GM20000 (cell line): ENCODE data around the gene CACNA1F.

ENCODE experiments used
- DNase-seq: peaks from one replicate; pipeline ENCODE4 v3.0.0; 2012; ENCODE audit warnings: low spot score
- TF ChIP-seq, protein P1 (sequence below): IDR thresholded peaks from 2 replicates; pipeline ENCODE4 v1.5.1; 2012; ENCODE audit warnings: mild to moderate bottlenecking, control low read depth; ENCODE audit errors: extremely low read depth, missing control alignments

The CACNA1F gene

GRCh38 chrX:49250066-49250465, 16.9 kb upstream of the CACNA1F start:
- no peak for DNase-seq
- TF ChIP-seq, protein P1, sequence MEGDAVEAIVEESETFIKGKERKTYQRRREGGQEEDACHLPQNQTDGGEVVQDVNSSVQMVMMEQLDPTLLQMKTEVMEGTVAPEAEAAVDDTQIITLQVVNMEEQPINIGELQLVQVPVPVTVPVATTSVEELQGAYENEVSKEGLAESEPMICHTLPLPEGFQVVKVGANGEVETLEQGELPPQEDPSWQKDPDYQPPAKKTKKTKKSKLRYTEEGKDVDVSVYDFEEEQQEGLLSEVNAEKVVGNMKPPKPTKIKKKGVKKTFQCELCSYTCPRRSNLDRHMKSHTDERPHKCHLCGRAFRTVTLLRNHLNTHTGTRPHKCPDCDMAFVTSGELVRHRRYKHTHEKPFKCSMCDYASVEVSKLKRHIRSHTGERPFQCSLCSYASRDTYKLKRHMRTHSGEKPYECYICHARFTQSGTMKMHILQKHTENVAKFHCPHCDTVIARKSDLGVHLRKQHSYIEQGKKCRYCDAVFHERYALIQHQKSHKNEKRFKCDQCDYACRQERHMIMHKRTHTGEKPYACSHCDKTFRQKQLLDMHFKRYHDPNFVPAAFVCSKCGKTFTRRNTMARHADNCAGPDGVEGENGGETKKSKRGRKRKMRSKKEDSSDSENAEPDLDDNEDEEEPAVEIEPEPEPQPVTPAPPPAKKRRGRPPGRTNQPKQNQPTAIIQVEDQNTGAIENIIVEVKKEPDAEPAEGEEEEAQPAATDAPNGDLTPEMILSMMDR, result no peak

DNA sequence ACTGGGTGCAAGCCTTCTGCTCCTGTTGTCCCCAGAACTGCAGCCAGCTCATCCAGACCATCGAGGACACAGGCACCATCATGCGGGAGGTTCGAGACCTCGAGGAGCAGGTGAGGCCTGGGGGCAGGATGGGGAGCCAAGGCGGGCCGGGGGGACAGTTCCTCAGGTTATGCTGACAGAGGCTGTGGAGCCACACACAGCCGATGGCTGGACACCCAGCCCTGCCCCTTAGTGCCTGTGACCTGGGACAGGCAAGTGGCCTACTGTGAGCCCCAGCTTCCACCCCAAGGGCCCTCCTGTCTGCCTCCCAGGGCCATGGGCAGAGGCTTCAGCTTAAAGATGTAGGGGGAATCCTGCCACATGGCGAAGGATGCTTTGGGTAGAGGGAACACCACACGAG, 16.5 kb upstream of the CACNA1F start:
- TF ChIP-seq, protein P1, result no peak

GRCh38 chrX:49249071-49249470, 15.9 kb upstream of the CACNA1F start:
- no peak for DNase-seq
- TF ChIP-seq, protein P1, result no peak

More for the DNA sequence above, 16.5 kb upstream of the CACNA1F start:
- DNase-seq, result no peak

GRCh38 chrX:49247916-49248811, 15.0 kb upstream of the CACNA1F start:
- no peak for DNase-seq
- TF ChIP-seq, protein P1, result no peak

DNA sequence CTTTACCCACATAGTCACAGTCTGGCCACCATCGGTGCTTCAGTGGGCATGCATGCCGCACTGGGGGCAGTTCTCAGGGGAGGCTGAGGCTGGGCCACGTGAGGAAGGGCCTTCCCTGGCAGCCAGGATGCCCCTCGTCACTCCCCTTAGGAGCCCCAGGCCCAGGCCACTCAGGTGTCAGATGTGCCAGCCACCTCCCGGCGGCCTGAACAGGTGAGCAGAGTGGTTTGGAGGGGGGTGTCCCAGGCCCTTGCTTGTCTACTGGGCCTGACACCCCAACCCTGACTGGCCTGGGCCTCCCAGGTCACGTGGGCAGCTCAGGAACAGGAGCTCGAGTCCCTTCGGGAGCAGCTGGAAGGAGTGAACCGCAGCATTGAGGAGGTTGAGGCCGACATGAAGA, 14.2 kb upstream of the CACNA1F start:
- no peak for DNase-seq
- TF ChIP-seq, protein P1, result no peak

DNA sequence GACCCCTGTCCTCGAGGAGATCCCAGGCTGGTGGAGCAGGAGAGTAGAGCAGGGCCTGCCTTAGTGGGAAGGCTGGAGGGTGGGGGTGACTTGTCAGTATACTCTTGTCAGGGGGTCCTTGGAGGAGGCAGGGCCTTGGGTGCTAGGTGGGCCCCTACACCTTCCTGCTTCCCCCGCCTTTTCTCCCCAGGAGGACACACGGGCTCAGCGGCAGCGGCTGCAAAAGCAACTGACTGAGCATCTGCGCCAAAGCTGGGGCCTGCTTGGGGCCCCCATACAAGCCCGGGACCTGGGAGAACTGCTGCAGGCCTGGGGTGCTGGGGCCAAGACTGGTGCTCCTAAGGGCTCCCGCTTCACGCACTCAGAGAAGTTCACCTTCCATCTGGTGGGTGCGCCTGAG, 13.4 kb upstream of the CACNA1F start:
- TF ChIP-seq, protein P1, result no peak
- DNase-seq, result no peak

DNA sequence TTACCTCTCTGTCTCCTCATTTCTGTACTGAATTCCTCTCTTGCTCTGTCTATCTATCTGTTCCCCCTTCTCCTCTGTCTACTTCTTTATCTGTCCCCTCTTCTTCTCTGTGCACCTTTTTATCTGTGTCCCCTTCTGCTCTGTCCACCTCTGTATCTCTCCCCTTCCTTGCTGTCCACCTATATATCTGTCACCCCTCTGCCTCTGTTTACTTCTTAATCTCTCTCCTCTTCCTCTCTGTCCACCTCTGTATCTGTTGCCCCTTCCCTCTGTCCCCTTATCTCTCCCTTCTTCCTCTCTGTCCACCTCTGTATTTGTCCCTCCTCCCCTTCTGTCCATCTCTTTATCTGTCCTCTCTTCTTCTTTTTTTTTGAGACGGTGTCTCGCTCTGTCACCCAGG, 11.1 kb upstream of the CACNA1F start:
- DNase-seq, result no peak
- TF ChIP-seq, protein P1, result no peak
